H7 (cell line): ENCODE results near the gene RPN2. TPM values are rescaled to one million over a fixed set of nuclear protein-coding genes. Genes with fewer than 3 reads are reported as not detected.
A peak's percentile ranks its signal among the peaks of the same experiment; 100 is the strongest.

ENCODE experiments used
- DNase-seq: peaks from one replicate; pipeline ENCODE4 v3.0.0; 2012
- H3K27me3 ChIP-seq: 2 replicates; pipeline ENCODE4 v1.6.0; 2011; ENCODE audit warnings: mild to moderate bottlenecking, low read length; ENCODE audit not compliant: control insufficient read depth, insufficient read depth
- H3K36me3 ChIP-seq: replicated peaks from 2 replicates; pipeline ENCODE4 v1.5.1; 2011; ENCODE audit warnings: low read length; ENCODE audit not compliant: control insufficient read depth, insufficient read depth
- H3K4me3 ChIP-seq: 2 replicates; pipeline ENCODE4 v1.5.1; 2011; ENCODE audit warnings: low read depth, mild to moderate bottlenecking, control low read depth, low read length, moderate library complexity; ENCODE audit not compliant: insufficient read depth
- total RNA-seq: library from RNA; depleted of rRNA; stranded (reverse); fragments of >200 nt; shearing (Covaris generic); gene quantifications from 2 replicates; pipeline ENCODE4 v1.2.3, GENCODE V29; 2014

Gene RPN2
- total RNA-seq, 1 experiment from 2014 or later, result 321 TPM

GRCh38 chr20:37267667-37268313, 88.7 kb downstream of the RPN2 start:
- H3K27me3 ChIP-seq, result no peaks in the 10 kb centered on the region
- peak; percentile 65 for DNase-seq
- no peaks in the 10 kb centered on the region for H3K36me3 ChIP-seq
- no peak overlapping the region for H3K4me3 ChIP-seq

DNA sequence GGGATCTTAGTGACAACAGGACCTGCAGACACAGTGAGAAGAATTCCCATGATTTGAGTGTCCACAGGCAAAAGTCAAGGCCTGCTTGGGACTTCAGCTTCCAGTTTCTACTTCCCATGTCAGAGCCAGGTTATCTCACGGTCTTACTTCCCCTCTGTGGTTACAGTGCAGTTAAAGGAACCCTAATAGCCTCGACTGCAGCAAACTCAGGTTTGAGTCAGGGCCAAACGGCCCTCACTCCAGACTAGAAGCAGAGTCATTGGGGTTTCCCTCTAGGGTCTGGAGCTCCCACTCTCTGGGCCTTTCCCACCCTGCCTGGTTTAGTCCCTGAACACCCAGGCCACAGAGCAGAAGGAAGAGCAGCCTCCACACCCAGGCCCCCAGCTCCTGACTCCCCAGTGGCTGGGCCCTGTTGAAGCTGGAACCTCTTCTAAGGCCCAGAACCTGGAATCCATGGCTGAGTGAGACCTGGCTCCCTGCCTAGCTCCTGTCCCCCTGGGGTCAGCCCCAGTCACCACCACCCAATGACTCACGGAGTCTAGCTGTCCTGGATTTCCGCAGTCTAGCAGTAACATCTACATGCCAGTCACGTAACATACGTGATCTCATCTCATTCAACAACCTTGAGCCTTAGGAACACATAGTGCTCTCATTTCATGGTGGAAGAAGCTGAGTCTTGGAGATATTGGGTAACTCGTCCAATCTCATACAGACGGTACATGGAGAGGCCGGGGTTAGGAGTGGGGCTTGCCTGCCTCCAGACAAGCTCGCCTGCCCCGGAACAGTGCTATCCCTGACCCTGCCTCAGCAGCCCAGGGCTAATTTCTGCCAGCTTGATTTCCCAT, 91.7 kb downstream of the RPN2 start:
- no peaks in the 10 kb centered on the region for H3K27me3 ChIP-seq
- no peak for DNase-seq
- no peaks in the 10 kb centered on the region for H3K36me3 ChIP-seq
- H3K4me3 ChIP-seq, result no peak overlapping the region

- H3K36me3 ChIP-seq, result no peaks in the 10 kb centered on the region
- DNase-seq, result no peak
These were observed 92.3 kb downstream of the RPN2 start for GRCh38 chr20:37271421-37271768.

GRCh38 chr20:37273988-37274387, 94.9 kb downstream of the RPN2 start:
- no peaks in the 10 kb centered on the region for H3K36me3 ChIP-seq
- no peaks in the 10 kb centered on the region for H3K27me3 ChIP-seq
- DNase-seq, result no peak
- no peak overlapping the region for H3K4me3 ChIP-seq

More at GRCh38 chr20:37271421-37271768, 92.3 kb downstream of the RPN2 start:
- H3K27me3 ChIP-seq, result no peaks in the 10 kb centered on the region
- no peak overlapping the region for H3K4me3 ChIP-seq

- no peak overlapping the region for H3K4me3 ChIP-seq
- no peaks in the 10 kb centered on the region for H3K36me3 ChIP-seq
- H3K27me3 ChIP-seq, result no peaks in the 10 kb centered on the region
- DNase-seq, result no peak
These were observed 95.9 kb downstream of the RPN2 start for GRCh38 chr20:37274851-37275524.

GRCh38 chr20:37276494-37277252, 97.5 kb downstream of the RPN2 start:
- Histone ChIP-seq H3K36me3 (no peaks in the 10 kb centered on the region), H3K27me3 (no peaks in the 10 kb centered on the region), H3K4me3 (no peak overlapping the region)
- DNase-seq, result no peak

DNA sequence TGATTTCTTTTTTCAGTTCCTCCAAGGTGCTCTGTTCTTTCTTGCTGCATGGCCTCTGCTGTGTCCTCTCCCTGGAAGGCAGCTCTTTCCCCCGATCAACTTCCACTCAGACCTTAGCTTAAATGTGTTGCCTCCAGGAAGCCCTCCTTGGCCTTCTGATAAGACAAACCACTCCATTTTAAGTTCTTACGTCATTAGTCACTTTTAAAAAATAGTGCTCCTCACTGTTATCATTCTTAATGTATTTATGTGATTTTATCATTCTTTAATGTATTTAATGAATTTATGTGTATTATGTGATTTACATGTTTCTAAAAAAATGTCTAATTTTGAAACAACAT, 98.1 kb downstream of the RPN2 start:
- Histone ChIP-seq H3K36me3 (no peaks in the 10 kb centered on the region), H3K4me3 (no peak overlapping the region), H3K27me3 (no peaks in the 10 kb centered on the region)
- no peak for DNase-seq

- no peaks in the 10 kb centered on the region for H3K27me3 ChIP-seq
- no peak for DNase-seq
These were observed 99.9 kb downstream of the RPN2 start for GRCh38 chr20:37278966-37279590.

DNA sequence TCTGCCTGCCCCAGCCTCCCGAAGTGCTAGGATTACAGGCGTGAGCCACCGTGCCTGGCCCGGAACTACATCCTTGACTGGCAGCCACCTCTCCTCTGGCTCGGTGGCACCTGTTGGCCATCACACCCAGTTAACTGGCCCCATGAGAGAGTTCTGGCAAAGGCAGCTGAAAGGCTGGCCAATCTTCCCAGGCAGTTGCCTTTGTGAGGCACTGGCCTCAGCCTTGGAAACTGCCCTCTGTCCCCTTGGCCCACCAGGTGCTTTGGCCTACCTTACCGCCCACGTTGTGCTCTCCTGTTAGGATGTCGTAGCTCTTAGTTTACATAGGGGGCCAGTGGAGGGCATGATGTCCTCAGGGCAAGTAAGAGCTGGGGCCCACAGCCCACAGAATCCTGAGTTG, 100.7 kb downstream of the RPN2 start:
- Histone ChIP-seq H3K27me3 (no peaks in the 10 kb centered on the region), H3K36me3 (no peaks in the 10 kb centered on the region), H3K4me3 (no peak overlapping the region)
- no peak for DNase-seq

More at GRCh38 chr20:37278966-37279590, 99.9 kb downstream of the RPN2 start:
- Histone ChIP-seq H3K4me3 (no peak overlapping the region), H3K36me3 (no peaks in the 10 kb centered on the region)

GRCh38 chr20:37280403-37280802, 101.3 kb downstream of the RPN2 start:
- no peaks in the 10 kb centered on the region for H3K36me3 ChIP-seq
- H3K27me3 ChIP-seq, result no peaks in the 10 kb centered on the region
- no peak overlapping the region for H3K4me3 ChIP-seq
- DNase-seq, result no peak

DNA sequence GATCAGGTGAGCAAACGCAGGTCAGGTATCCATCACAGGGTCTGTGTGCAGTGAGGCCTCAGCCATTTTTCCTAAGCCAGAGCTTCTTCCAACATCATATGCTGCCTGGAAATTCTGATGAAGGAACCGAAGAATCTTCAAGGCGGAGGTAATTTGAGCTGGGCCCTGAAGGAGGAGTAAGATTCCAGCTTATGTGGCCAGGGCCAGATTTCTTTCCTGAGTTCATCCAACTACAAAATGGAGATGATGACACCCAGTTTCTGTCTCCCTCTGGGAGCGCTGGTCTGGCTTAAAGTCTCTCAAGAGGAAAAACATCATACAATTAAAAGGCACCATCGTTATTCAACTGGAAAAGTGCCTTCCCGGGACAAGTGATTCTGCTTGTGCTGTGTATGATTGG, 103.4 kb downstream of the RPN2 start:
- no peak for DNase-seq

GRCh38 chr20:37283530-37284195, 104.5 kb downstream of the RPN2 start:
- H3K36me3 ChIP-seq, result no peaks in the 10 kb centered on the region
- no peaks in the 10 kb centered on the region for H3K27me3 ChIP-seq

More for the DNA sequence above, 103.4 kb downstream of the RPN2 start:
- no peak overlapping the region for H3K4me3 ChIP-seq
- H3K27me3 ChIP-seq, result no peaks in the 10 kb centered on the region
- H3K36me3 ChIP-seq, result no peaks in the 10 kb centered on the region

GRCh38 chr20:37284691-37285161, 105.6 kb downstream of the RPN2 start:
- Histone ChIP-seq H3K4me3 (no peak overlapping the region), H3K27me3 (no peaks in the 10 kb centered on the region), H3K36me3 (no peaks in the 10 kb centered on the region)
- DNase-seq, result no peak

More at GRCh38 chr20:37283530-37284195, 104.5 kb downstream of the RPN2 start:
- no peak overlapping the region for H3K4me3 ChIP-seq
- no peak for DNase-seq
